Suprapubic skin (tissue), 4 donors: ENCODE measurements around the gene PRSS48. TPM values are rescaled to one million over a fixed set of nuclear protein-coding genes. Genes with fewer than 3 reads are reported as not detected.

ENCODE experiments used
- DNase-seq, 2 donors: peaks; one replicate each; pipeline ENCODE4 v3.0.0-alpha.2; 2019; ENCODE audit warnings: low spot score in 2 of 2
- H3K27ac ChIP-seq: fragments of 200-600 bp; sonication (generic); one replicate; pipeline ENCODE4 v1.5.1; 2019
- H3K27me3 ChIP-seq: fragments of 200-600 bp; sonication (generic); one replicate; pipeline ENCODE4 v1.5.1; 2019
- H3K36me3 ChIP-seq: fragments of 200-600 bp; sonication (generic); one replicate; pipeline ENCODE4 v1.5.1; 2019
- H3K4me1 ChIP-seq: fragments of 200-600 bp; sonication (generic); one replicate; pipeline ENCODE4 v1.5.1; 2019
- H3K4me3 ChIP-seq: fragments of 200-600 bp; sonication (generic); one replicate; pipeline ENCODE4 v1.5.1; 2019; ENCODE audit warnings: mild to moderate bottlenecking
- H3K9me3 ChIP-seq: fragments of 200-600 bp; sonication (generic); one replicate; pipeline ENCODE4 v1.5.1; 2019
- CTCF ChIP-seq, 2 donors: fragments of 200-600 bp in 1 of 2; fragments of 450-650 bp in 1 of 2; sonication (generic) in 1 of 2; IDR thresholded peaks; one replicate each; pipeline ENCODE4 v1.5.1; 2016 to 2019; ENCODE audit warnings: antibody characterized with exemption in 2 of 2, mild to moderate bottlenecking in 1 of 2, moderate library complexity in 1 of 2
- EP300 ChIP-seq: sonication (generic); formaldehyde crosslinking; IDR thresholded peaks from one replicate; pipeline ENCODE4 v1.6.1; 2017; ENCODE audit warnings: antibody characterized with exemption
- POLR2A ChIP-seq, 2 donors: fragments of 450-650 bp; IDR thresholded peaks; one replicate each; pipeline ENCODE4 v1.6.1; 2017; ENCODE audit warnings: antibody characterized with exemption in 2 of 2, mild to moderate bottlenecking in 2 of 2, moderate library complexity in 2 of 2
- POLR2AphosphoS5 ChIP-seq, 3 donors: sonication (generic); formaldehyde crosslinking; IDR thresholded peaks; one replicate each; pipeline ENCODE4 v1.6.1; 2017; ENCODE audit warnings: antibody characterized with exemption in 3 of 3
- WGBS: methylation state at CpG from one replicate; pipeline ENCODE4 v1.1.5; 2018; 5-methylcytosine and 5-hydroxymethylcytosine counted together
- total RNA-seq, 4 donors: library from RNA; depleted of rRNA; stranded (reverse); fragments of >200 nt; gene quantifications; one replicate each; pipeline ENCODE4 v1.1.0, GENCODE V29; 2016

Gene PRSS48
- total RNA-seq, 4 donors from 2014 or later: not detected

GRCh38 chr4:151291485-151291884 lies 14.5 kb downstream of the PRSS48 start:
- Histone ChIP-seq H3K9me3 (no peaks in the 10 kb centered on the region), H3K4me1 (no peaks in the 10 kb centered on the region), H3K36me3 (no peaks in the 10 kb centered on the region), H3K27ac (no peak overlapping the region), H3K27me3 (no peaks in the 10 kb centered on the region), H3K4me3 (no peak overlapping the region)
- TF ChIP-seq POLR2AphosphoS5 (IDR thresholded peaks at IDR 0.05) (no peak), CTCF (IDR thresholded peaks at IDR 0.05) (no peak), POLR2A (IDR thresholded peaks at IDR 0.05) (no peak), EP300 (no peak)
- 51% methylated on average over 1 of the region's 1 CpG for WGBS
- no peak for DNase-seq

DNA sequence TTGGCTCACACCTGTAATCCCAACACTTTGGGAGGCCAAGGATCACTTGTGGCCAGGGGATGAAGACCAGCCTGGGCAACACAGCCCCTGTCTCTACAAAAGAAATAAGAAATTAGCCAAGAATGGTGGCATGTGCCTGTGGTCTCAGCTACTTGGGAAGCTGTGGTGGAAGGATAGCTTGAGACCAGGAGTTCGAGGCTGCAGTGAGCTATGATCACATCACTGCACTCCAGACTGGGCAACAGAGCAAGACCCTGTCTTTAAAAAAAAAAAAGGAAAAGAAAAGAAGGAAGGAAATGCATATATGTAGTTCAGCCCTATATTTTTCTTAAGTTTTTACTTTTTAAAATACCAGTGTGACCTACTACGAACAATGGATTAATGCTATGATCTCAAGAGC lies 15.1 kb downstream of the PRSS48 start:
- no peak for TF ChIP-seq CTCF (IDR thresholded peaks at IDR 0.05)
- no peak overlapping the region for H3K27ac ChIP-seq
- H3K9me3 ChIP-seq: no peaks in the 10 kb centered on the region
- no peak overlapping the region for H3K4me3 ChIP-seq
- no peak for DNase-seq
- WGBS: 94% methylated on average over 2 of the region's 2 CpGs
- no peaks in the 10 kb centered on the region for H3K4me1 ChIP-seq
- H3K36me3 ChIP-seq: no peaks in the 10 kb centered on the region
- H3K27me3 ChIP-seq: no peaks in the 10 kb centered on the region

DNA sequence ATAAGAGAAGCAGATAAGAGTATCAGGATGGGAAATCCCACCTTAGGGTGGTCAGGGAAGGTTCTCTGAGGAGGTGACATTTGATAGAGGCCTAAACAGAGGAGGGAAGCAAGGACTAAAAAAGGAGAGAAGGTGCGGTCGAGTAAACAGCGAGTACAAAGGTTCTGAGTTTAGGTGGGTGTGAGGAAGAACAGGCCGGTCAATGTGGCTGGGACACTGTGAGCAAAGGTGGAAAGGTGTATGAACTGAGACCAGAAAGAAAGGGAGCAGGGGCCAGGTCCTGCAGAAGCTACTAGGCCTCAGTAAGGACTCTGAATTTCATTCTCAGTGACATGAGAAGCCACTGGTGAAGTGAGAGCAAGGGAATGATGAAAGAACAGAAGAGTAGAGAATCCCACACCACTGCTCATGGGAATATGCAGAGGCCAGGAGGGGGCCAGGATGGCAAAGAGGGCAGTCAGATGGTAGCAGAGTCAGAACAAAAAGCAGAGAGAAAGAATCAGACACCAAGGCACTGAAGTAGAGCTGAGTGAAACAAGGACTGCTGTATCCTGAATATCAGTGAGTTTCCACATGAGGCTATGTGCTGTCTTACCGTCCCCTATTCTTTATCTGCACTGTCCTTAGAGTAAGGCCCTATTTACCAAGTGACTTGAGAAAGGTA lies 18.0 kb downstream of the PRSS48 start:
- no peak for TF ChIP-seq CTCF (IDR thresholded peaks at IDR 0.05)
- TF ChIP-seq POLR2AphosphoS5 (IDR thresholded peaks at IDR 0.05): no peak
- no peak for TF ChIP-seq EP300
- TF ChIP-seq POLR2A (IDR thresholded peaks at IDR 0.05): no peak
- H3K9me3 ChIP-seq: no peaks in the 10 kb centered on the region
- H3K27me3 ChIP-seq: no peaks in the 10 kb centered on the region
- no peaks in the 10 kb centered on the region for H3K36me3 ChIP-seq
- H3K4me1 ChIP-seq: no peaks in the 10 kb centered on the region
- no peak overlapping the region for H3K27ac ChIP-seq
- DNase-seq: no peak
- WGBS: 90% methylated on average over 5 of the region's 5 CpGs
- H3K4me3 ChIP-seq: no peak overlapping the region

GRCh38 chr4:151296227-151296626 lies 19.3 kb downstream of the PRSS48 start:
- TF ChIP-seq POLR2A (IDR thresholded peaks at IDR 0.05) (no peak), EP300 (no peak), CTCF (IDR thresholded peaks at IDR 0.05) (no peak), POLR2AphosphoS5 (IDR thresholded peaks at IDR 0.05) (no peak)
- no peaks in the 10 kb centered on the region for H3K36me3 ChIP-seq
- WGBS: 69% methylated on average over 3 of the region's 3 CpGs
- H3K27me3 ChIP-seq: no peaks in the 10 kb centered on the region
- H3K4me3 ChIP-seq: no peak overlapping the region
- no peaks in the 10 kb centered on the region for H3K9me3 ChIP-seq
- DNase-seq: no peak
- H3K27ac ChIP-seq: no peak overlapping the region
- H3K4me1 ChIP-seq: no peaks in the 10 kb centered on the region

DNA sequence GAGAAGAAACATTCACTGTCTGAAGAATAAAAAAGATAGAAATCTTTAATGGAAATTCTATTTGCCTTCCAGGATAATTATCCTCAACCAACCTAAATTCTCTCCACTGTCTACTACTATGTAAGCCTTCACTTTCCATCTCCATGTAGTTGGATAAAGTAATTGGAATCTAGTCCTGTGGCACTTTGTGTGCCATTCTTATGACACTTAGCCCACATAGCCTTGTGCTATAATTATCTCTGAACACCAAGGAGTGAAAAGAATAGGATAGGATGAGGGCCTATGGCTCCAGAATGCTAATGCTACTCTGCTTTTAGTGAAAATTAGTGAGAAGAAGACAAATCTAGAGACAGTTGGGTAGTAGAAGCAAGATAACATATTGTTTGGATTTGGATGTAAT lies 20.2 kb downstream of the PRSS48 start:
- H3K27me3 ChIP-seq: no peaks in the 10 kb centered on the region
- TF ChIP-seq POLR2AphosphoS5 (IDR thresholded peaks at IDR 0.05) (no peak), POLR2A (IDR thresholded peaks at IDR 0.05) (no peak), EP300 (no peak)
- H3K36me3 ChIP-seq: no peaks in the 10 kb centered on the region
- H3K27ac ChIP-seq: no peak overlapping the region
- H3K9me3 ChIP-seq: no peaks in the 10 kb centered on the region
- H3K4me3 ChIP-seq: no peak overlapping the region
- H3K4me1 ChIP-seq: peaks cover 4% of the 10 kb centered on the region
- DNase-seq: no peak

DNA sequence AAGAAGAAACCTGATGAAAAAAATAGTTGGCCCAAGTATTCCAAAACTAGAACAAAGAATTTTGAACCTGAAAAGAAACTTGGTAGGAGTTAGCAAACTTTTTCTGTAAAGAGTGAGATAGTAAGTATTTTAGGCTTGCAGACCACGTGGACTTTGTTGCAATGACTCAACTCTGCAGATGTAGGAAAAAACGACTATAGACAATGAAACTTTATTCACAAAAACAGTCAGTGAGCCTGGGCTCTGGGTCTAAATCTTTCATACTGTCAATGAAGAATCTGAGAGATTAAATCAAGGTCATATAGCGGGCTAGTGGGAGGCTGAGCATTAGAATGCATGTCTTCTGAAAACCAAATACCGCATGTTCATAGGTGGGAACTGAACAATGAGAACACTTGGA lies 25.5 kb downstream of the PRSS48 start:
- Histone ChIP-seq H3K4me1 (peaks cover 16% of the 10 kb centered on the region), H3K9me3 (no peaks in the 10 kb centered on the region), H3K27ac (no peak overlapping the region), H3K36me3 (no peaks in the 10 kb centered on the region), H3K4me3 (no peak overlapping the region), H3K27me3 (no peaks in the 10 kb centered on the region)
- WGBS: 79% methylated on average over 4 of the region's 4 CpGs
- no peak for DNase-seq
- TF ChIP-seq POLR2AphosphoS5 (IDR thresholded peaks at IDR 0.05): no peak
- no peak for TF ChIP-seq CTCF (IDR thresholded peaks at IDR 0.05)
- no peak for TF ChIP-seq POLR2A (IDR thresholded peaks at IDR 0.05)
- TF ChIP-seq EP300: no peak
